AG09319 (cell line): ENCODE data around the gene CYP19A1.

ENCODE experiments used
- DNase-seq: peaks from one replicate; pipeline ENCODE4 v3.0.0-alpha.2; 2010; ENCODE audit warnings: low read depth; ENCODE audit errors: extremely low read depth
- TF ChIP-seq, protein P1 (sequence below): IDR thresholded peaks from 2 replicates; pipeline ENCODE4 v1.5.1; 2011; ENCODE audit warnings: low read depth, mild to moderate bottlenecking, inconsistent platforms, low read length, moderate library complexity

Gene CYP19A1

DNA sequence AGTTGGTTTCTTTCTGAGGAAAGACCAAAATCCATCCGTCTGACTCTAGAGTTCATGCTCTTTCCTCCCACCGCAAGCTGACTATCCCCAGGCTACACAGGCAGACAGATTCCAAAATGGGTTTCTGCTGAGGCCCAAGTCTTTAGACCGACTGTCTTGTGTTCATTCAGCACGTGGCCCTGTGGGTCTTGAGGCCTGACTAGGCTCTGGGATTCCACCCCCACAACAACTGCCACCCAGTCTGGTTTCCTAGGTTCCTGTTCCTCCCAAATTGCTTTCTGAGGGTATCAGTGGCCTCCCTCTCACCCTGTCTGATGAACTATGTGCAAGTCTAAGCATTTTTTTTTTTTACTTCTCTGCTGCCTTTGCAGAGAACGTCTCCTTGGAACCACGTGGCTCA, 67.7 kb downstream of the CYP19A1 start:
- DNase-seq = no peak

DNA sequence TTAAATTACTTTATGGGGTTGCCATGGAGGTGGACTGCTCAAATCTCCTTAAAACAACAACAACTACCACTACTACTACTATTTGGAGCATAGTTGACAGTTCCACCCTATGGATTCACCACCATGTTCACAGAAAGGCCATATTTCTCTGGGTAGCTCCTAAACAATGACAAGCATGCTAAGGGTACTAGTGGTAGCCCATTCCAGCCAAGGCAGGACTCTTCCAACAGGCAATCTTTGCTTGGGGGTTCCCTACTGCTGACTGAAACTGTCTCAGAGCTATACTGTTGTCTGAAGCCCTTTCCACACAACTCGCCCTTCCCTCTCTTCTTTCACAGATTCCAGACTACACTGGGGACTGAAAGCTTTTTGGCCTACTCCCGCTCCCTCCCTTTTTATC, 68.9 kb downstream of the CYP19A1 start:
- no peak for DNase-seq
- TF ChIP-seq, protein P1, sequence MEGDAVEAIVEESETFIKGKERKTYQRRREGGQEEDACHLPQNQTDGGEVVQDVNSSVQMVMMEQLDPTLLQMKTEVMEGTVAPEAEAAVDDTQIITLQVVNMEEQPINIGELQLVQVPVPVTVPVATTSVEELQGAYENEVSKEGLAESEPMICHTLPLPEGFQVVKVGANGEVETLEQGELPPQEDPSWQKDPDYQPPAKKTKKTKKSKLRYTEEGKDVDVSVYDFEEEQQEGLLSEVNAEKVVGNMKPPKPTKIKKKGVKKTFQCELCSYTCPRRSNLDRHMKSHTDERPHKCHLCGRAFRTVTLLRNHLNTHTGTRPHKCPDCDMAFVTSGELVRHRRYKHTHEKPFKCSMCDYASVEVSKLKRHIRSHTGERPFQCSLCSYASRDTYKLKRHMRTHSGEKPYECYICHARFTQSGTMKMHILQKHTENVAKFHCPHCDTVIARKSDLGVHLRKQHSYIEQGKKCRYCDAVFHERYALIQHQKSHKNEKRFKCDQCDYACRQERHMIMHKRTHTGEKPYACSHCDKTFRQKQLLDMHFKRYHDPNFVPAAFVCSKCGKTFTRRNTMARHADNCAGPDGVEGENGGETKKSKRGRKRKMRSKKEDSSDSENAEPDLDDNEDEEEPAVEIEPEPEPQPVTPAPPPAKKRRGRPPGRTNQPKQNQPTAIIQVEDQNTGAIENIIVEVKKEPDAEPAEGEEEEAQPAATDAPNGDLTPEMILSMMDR = no peak

More for the DNA sequence above, 67.7 kb downstream of the CYP19A1 start:
- TF ChIP-seq, protein P1 = no peak

DNA sequence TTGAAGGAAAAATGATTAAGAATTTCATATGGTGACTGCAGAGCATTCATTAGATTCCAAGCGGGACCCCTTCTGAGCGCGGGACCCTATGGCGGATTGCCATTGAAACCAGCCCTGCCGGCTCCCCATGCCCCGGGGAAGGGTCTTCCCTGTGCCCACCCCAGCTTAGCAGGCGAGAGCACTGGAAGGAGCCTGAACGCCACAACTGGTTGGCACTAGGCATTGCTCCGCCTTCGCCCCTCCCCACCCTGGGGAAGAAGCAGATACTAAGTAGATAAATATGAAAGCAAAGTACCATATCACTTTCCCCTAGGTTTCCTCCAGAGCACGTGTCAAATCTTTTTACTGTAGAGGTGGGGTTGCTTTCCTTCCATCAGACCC, 70.7 kb downstream of the CYP19A1 start:
- DNase-seq = no peak
- TF ChIP-seq, protein P1 = no peak

DNA sequence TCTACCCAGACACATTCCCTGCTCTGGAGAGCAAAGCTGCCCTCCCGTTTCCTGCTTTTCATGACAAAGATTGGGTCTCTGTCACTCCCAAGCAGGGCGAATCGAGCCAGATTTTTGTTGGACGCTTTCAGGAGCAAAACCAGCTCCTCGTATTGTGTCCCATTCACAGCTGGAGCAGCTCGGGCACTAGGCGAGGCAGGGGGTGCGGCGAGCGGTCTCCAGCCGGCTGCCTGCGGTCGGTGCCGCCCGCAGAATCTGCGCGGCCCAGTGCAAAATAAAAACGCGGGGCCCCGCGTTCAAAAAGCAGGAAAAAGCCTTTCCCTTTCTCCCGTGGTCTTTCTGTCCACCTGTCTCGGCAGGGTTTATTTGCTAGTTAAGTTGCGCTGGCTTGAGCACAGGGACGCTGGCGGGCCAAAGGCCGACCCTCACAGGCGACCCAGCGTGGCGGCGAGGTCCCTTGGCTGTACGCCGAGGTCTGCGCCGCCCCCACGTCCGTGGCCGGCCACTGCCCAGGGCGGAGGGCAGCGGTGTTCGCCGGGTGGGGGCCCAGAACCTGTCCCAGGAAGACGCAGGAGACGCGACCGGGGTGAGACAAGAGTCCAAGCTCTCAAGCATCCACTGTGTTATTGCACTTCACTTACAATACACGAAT, 71.2 kb downstream of the CYP19A1 start:
- TF ChIP-seq, protein P1 = no peak
- DNase-seq = no peak

DNA sequence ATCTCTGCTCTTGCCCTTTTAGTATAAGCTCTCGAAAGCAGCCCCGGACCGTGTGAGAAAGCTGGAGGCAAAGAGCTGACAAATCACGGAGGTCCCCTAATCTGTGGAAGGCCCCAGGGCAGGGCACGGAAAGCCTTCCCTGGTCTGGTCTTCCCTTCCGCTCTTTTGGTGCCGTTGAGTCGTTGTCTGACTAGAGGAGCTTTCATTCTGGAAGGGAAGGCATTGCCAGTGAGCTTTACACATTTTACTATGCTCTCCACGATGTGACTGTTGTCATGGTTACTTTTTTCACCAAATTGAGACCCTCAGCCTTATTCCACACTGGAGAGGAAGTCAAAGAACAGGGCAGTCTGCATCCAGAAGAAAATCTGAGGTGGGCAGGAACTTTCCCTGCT, 71.7 kb downstream of the CYP19A1 start:
- DNase-seq = no peak
- TF ChIP-seq, protein P1 = no peak

DNA sequence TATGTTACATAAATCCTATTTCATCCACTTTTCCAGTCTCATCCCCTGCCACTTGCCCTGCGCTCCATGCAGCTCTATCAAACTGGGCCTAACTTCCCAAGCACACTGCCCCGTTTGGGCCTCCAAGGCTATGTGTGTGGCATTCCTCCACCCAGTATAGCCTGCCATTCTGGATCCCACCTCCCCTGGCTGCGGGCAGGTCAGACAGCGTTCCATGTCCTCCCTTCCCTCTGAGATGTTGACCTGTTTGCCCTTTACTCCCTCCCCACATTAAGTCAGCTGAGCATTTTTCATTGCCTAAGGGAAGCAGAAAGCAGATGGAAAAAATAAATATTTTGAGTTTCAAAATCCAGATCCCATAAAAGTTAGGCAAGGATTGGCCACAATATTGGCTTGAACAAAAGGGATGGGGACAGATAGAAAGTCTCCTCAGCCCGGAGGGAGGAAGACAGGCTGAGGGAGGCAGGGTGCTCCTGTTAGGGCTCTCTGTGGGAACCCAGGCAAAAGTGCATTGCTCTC, 73.3 kb downstream of the CYP19A1 start:
- no peak for DNase-seq
- TF ChIP-seq, protein P1 = no peak

DNA sequence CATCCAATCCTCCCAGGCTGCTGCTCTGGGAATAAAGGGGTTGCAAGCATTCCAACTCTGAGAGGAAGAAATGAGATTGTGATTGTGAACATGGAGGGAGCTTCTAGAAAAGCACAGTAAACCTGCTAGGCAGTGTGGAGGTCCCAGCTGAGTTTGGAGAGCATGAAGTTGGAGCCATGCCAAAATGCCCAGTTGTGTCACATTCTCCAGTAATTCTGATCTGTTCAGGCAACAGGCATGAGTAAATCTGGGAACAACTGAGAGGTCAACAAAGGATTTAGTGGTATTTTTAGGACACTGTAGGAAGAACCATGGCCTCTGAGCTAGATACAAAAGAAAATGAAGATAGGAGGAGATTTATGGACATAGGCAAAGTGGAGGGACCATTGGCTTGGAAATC, 74.7 kb downstream of the CYP19A1 start:
- DNase-seq = no peak
- TF ChIP-seq, protein P1 = no peak
